H54 (cell line): ENCODE measurements around the gene AXIN1.
"Not testable (repeated sequence)": the region's sequence is repeated elsewhere in the genome, so short reads cannot be mapped to it uniquely, and the experiment has no call there.

Experiments used
- DNase-seq: peaks from one replicate; pipeline ENCODE4 v3.0.0; 2011; ENCODE audit warnings: low spot score, mixed read lengths; ENCODE audit not compliant: insufficient read length
- FAIRE-seq: peaks from 3 replicates; lab custom pipeline; 2011; peaks lifted over from hg19 to GRCh38; lab: Jason Lieb, UNC
- POLR2A ChIP-seq: IDR thresholded peaks from 2 replicates; pipeline ENCODE4 v1.6.1; 2011; ENCODE audit warnings: low read depth, mild to moderate bottlenecking, low read length

AXIN1 gene

DNA sequence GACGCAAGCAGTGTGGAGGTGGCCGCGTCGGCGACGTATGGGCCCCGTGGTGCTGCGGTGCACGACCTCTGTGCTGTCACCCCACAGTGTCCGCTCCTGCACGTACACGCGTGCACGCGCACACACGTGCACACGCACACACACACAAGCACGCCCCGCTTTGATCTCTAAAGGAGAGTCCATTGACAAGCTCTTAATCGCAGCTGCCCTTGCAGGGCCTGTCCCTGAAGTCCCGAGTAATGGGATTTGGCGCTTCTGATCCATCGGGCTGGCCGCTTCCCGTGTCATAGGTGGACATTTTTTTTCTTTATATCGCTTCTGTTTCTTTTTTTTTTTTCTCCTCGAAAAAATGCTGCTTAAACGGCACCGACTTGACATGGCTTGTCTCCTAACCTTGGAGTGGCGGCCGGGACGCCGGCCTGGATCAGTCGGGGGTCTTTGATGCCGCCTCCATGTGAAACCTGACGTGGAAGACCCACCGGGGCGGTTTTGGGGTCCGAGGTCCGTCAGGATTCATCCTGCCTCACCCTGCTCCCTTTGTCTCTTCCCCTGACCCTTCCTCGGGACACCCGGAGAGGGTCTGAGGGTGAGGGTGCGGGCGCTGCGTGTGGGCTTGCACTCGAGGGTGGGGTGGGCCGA lies 8.3 kb upstream of the AXIN1 start:
- DNase-seq = no peak
- TF ChIP-seq POLR2A = no peak
- no peak for FAIRE-seq

DNA sequence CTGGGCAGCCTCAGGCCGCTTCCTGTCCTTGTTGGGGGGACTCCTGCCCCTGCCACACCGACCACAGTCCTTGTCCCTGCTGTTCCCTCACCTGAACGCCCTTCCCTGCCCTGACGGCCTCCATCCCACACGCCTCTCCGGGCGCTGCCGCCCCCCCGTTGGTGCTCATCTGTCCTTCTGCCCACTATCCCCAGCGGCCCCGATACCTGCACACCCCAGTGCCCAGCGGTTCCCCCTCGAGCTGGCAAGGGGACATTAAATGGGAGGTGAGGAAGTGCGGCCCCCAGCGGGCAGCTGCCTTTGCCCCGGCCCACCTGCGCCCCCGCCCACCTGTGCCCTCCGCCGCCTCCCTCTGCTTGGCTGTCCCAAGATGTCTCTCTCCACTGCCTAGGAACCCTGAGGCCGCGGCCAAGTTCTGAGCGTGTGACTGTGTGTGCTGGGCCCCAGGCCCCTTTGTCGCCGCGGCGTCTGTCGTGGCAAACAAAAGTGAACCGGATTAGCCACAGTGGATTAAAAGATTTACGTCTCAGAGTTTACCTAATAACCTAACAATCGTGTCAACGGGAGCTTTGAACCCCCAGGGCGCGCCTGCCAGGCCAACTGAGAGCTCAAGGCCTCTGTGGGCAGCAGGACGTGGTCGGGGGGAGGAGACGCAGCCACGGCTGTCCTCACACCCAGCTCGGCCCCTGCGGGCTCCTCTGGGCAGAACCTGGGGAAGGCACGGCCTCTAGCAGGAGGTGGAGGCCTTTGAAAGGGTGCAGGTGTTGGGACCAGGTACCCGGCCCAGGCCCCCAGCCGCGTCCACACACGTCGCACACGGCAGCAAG lies 7.6 kb upstream of the AXIN1 start:
- DNase-seq = no peak
- no peak for TF ChIP-seq POLR2A
- FAIRE-seq = no peak

DNA sequence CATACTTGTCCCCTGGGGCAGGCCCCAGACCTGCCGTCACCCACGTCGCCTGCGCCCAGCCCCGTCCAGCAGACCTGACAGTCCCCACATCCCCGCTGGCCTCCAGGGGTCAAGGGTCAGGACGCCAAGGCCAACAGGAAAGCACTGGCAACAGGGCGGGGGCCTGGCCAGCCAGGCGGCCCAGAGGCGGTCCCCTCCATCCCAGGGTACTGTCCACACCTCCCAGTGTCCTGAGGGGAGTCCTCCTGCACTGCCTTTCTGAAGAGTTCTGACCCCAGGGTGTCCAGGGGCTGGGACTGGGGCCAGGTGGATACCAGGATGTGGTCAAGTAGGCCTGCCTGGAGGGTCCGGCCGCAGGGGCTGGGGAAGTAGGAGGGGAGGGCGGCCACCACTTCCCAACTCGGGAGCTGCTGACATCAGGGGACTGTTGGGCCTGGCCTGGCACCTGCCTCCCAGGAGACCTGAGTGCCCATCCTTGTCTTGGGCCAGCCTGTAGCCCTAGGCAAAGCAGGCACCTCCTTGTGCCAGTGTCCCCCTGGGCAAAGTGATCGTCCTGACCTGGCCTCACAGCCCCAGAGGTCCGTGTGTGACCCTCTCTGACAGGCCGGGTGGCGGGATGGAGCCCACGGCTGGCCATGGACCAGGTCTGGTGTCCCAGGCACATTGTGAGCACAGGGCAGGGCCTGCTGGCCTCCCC lies 6.7 kb upstream of the AXIN1 start:
- DNase-seq (no peak), FAIRE-seq (no peak)
- TF ChIP-seq POLR2A = no peak

DNA sequence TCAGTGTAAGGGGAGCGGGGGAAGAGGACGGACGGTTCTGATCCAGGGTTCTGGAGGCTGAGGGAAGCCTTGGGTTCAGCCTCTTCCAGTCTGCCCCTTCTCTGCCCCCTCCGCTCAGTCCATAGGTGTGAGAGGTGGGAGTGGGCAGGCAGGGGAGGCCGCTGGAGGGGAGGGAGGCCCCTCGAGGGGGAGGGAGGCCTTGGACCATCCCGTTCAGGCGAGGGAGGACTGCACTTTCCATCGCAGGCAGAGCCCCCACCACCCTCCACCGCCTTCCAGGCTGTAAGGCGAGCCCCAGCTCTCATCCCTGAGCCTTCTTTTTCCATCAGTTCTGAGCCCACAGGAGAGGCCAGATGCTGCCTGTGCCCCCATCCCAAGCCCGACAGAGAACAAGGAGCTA lies 4.2 kb upstream of the AXIN1 start:
- DNase-seq (no peak), FAIRE-seq (no peak)
- TF ChIP-seq POLR2A = no peak

DNA sequence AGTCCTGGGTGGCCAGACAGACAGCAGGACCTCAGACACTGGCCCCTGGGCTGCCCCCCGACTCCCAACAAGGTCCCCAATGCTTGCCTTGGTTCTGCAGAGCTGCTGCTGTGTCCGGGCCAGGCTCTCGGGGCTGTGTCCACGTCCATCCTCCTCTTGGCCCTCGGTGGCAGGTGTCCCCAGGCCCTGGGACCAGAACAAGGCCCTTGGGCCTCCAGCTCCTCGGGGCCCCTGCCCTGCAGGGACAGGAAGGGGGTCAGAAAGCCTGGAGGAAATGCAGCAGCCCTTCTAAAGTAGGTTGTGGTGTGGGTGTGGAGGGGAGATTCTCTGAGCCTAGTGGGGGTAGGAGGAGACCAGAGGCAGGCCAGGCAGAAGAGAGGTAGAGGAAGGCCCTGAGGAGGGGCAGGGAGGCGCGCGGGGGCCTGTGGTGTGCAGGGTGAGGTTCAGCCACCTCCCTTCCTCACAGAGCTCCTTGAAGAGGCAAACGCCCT lies 2.5 kb upstream of the AXIN1 start:
- no peak for DNase-seq
- no peak for TF ChIP-seq POLR2A
- FAIRE-seq = no peak

DNA sequence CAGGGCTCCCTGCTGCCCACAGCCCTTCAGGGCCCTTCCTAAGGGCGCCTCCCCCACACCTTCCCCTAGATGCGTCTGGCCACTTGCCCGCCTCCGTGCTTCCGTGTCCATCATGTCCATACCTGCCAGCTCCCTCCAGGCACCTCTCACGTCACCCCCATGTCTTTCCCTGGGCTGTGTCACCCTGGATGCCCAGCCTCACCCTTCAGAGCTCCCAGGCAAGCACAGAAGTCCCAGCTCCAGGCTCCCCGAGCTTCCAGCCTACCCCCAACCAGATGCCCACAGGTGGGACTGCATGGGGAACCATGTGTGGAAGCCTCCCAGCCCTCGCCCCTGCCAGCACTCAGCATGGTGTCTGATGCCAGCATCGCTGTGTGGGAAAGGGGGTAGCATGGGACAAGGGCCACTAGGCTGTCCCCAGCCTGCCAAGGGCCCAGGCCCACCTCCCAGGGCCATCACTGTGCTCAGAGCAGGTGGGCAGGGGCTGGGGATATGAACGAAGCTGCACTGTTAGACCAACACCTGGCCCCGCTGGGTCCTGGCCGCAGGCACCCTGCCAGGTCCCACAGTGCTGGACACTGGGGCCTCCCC lies 1.9 kb upstream of the AXIN1 start:
- FAIRE-seq (no peak), DNase-seq (no peak)
- no peak for TF ChIP-seq POLR2A

DNA sequence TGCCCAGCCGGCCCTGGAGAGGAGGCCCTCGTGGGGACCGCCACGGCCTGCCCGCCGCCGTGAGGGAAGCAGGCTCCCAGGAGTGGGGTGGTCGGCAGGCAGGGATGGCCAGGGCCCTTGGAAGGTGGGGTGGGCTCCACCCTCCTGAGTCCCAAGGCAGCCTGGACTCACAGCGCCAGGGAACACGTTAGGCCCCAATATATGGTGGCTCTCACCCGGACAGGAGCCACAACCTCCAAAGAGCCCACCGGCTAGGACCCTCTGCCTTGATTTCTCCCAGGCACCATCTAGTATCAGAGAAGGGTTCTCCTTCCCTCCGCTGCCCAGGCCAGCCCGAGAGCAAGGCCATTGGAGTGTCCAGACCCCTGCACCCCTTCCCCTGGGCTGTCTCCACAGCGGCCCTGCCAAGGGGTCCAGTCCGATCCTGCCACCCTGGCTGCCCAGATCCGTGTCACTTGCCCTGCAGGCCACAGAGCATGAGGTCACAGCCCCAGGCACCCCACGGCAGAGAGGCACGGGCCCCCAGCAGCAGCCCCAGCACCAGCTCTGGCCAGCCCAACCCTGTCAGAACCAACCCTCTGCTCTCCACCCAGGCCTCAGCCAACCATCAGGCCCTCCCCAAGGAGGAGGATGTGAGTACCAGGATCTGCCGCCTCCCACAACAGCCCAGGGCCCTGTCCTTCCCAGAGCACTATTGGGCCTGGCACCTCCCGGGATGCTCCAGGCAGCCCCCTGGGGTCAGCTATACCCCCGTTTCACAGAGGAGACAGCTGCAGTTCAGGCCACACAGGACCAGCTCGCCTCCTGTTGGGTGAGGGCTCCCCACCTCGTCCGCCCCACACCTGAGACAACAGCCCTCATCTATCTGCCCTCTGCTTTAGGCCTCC lies 1.1 kb upstream of the AXIN1 start:
- no peak for TF ChIP-seq POLR2A
- FAIRE-seq = no peak
- no peak for DNase-seq

DNA sequence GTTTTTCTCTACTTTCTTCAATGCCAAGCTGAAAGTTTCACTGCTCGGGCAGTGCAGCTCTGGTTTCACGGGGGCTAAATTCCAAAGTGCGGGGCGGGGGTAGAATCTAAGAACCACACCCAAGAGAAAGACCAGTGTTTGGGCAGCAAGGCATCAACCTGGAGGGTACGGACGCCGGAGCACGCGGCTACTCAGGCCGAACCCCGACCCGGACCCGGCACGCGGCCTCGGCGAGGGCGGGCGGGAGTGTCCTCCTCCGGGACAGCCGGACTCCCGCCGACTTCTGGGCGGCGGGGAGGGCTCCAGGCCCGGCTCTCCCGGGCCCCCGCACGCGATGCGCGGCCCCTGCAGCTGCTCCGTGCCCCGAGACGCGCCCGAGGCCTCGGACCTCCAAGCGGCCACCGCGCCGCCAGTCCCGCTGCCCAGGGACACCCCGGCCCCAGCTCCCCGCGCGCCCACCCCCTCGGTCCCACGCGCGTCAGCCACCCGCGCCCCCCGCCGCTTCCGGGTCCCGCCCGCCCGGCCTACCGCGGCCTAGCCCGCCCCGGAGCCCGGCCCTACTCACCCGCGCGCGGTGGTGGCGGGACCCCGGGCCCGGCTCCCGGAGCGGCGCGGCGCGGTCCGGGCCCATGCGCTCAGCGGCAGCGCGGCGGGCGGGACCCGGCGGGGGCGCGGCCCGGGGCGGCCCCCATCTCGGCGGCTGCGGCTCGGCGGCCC lies 561 bp downstream of the AXIN1 start:
- no peak for TF ChIP-seq POLR2A
- FAIRE-seq (no peak), DNase-seq (no peak)

DNA sequence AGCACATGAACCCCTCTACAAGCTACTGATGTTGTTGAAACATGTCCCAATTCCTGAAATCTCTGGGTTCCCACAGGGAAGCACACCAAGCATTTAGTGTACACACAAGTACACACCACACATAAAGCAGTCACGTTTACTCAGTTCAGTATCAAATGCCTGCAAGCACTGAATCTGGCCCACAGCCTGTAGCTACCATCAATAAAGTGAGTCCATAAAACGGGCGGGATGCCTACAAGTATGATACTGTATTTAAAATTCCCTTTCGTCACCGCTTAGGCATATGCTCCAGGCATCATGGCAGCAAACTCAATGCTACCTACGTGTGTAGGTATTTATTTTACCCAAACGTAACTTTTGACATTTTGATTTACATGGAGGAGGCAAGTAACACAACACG lies 2.3 kb downstream of the AXIN1 start:
- FAIRE-seq = no peak
- TF ChIP-seq POLR2A = no peak
- DNase-seq = no peak

DNA sequence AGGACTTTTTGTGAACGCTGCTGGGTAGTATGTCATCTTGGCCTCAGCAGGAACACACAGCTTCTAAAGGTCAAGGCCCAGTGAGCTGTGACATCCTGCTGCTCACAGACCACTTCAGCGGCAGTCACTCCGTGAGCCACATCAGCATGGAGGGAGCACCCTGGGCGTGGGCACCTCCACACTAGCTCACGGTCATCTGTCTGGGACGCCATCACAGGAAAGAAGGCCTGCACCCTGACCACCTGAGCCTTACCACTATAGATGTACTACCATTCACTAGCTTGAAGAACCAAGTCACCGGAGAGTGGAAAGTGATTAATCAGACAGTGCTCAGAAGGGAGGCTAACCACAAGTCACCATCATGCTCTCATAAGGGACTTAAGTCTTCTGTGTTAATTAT lies 3.3 kb downstream of the AXIN1 start:
- no peak for TF ChIP-seq POLR2A
- DNase-seq (no peak), FAIRE-seq (no peak)

DNA sequence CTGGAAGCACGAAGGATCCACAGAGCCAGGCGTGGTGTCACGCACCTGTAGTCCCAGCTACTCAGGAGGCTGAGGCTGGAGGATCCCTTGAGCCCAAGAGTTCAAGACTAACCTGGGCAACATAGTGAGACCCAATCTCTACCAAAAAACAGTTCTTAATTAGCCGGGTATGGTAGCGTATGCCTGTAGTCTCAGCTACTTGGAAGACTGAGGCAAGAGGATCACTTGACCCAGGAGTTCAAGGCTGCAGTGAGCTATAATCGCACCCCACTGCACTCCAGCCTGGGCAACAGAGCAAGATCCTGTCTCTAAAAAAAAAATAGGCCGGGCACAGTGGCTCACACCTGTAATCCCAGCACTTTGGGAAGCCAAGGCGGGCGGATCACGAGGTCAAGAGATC lies 4.0 kb downstream of the AXIN1 start:
- DNase-seq, FAIRE-seq: not testable (repeated sequence)

DNA sequence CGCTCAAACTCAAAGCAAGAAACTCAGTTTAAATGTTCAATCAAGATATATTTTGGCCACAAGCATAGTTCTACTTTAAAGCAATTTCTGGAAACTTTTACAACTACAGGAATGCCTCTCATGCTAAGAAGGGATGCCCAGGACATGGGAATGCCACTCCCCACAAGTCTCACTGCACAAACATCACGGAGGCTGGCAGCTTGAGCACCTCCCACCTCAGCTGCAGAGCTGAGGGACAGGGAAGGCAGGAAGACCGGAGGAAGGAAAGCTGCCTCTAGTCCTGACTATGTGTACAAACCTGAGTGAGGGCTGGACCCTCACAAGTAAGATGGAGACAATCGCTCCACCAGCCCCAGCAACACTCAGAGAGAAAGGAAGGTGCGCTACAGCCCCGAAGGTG lies 5.3 kb downstream of the AXIN1 start:
- DNase-seq (no peak), FAIRE-seq (no peak)
- TF ChIP-seq POLR2A = no peak
